Measurements from ENCODE around the gene EEF1AKMT4. TPM values are rescaled to one million over a fixed set of nuclear protein-coding genes. Genes with fewer than 3 reads are reported as not detected.

EEF1AKMT4 gene
- total RNA-seq, 2 donors from 2014 or later = 3.0 to 3.4 TPM

- ATAC-seq (no peak), DNase-seq (no peak)
- no peak for TF ChIP-seq CTCF (IDR thresholded peaks at IDR 0.05)
- no peaks in the 10 kb centered on the region for H3K27me3 ChIP-seq
- peaks cover 0 to 8% of the 10 kb centered on the region in 2 donors for H3K36me3 ChIP-seq (replicated peaks in 1 of 2; ENCODE audit: insufficient read depth in 1 of 2, low read depth in 2 of 2)
- H3K27ac ChIP-seq = no peak overlapping the region
- H3K4me1 ChIP-seq = peaks cover 16% of the 10 kb centered on the region
- no peak overlapping the region for H3K4me3 ChIP-seq
- intact Hi-C loops (cut with DNase I) = no loop called here
- H3K9me3 ChIP-seq = no peaks in the 10 kb centered on the region
- WGBS, 2 donors = 32 to 43% methylated on average over 1 of the region's 1 CpG
Measured at GRCh38 chr3:184237807-184238206, 11.7 kb upstream of the EEF1AKMT4 start.

DNA sequence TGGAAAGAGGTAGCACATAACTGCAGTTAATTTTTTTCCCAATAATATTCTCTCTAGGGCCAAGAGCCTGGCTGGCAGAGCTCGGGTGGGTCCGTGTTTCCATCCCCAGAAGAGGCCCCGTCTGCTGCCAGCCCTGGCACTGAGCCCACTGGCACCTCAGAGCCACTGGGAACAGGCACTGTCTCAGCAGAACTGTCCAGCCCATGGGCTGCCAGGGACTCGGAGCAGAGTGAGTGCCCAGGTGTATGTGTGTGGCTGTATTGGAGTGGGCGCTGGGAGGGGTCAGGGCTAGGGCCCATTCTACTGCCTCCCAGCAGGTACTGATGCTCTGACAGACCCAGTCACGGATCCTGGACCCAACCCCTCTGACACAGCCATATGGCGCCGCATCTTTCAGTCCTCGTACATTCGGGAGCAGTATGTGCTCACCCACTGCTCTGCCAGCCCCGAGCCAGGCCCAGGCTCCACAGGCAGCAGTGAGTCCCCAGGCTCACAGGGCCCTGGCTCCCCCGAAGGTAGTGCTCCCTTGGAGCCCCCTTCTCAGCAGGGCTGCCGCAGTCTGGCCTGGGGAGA lies 11.1 kb upstream of the EEF1AKMT4 start:
- no peaks in the 10 kb centered on the region for H3K27me3 ChIP-seq
- no peak overlapping the region for H3K4me3 ChIP-seq
- DNase-seq (no peak), ATAC-seq (no peak)
- WGBS, 2 donors = 64 to 79% methylated on average over 12 to 13 of the region's 13 CpGs
- no peak overlapping the region for H3K27ac ChIP-seq
- intact Hi-C loops (cut with DNase I) = no loop called here
- no peaks in the 10 kb centered on the region for H3K9me3 ChIP-seq
- H3K36me3 ChIP-seq (replicated peaks in 1 of 2; ENCODE audit: insufficient read depth in 1 of 2, low read depth in 2 of 2) = peaks cover 0 to 13% of the 10 kb centered on the region in 2 donors
- TF ChIP-seq CTCF (IDR thresholded peaks at IDR 0.05) (no peak), POLR2A (IDR thresholded peaks at IDR 0.05) (no peak)
- H3K4me1 ChIP-seq = peaks cover 16% of the 10 kb centered on the region

DNA sequence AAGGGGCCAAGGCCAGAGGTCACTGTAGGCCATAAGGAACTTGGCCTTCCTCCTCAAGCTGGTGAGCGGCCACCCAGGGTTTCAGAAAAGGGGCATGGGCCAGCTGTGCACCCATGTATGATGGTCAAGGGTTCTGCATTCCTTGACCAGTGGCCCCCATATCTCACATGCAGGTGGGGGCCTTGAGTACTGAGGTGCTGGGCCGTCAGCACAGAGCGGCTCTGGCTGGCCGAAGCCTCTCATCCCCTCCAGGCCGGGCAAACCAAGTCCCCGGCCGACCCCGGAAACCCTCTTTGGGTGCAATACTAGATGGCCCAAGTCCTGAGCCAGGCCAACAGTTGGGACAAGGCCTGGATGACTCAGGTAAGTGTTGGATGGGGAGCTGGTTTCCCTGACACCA lies 10.3 kb upstream of the EEF1AKMT4 start:
- H3K9me3 ChIP-seq = no peaks in the 10 kb centered on the region
- DNase-seq (no peak), ATAC-seq (no peak)
- no peak overlapping the region for H3K4me3 ChIP-seq
- peaks cover 0 to 17% of the 10 kb centered on the region in 2 donors for H3K36me3 ChIP-seq (replicated peaks in 1 of 2; ENCODE audit: insufficient read depth in 1 of 2, low read depth in 2 of 2)
- 83 to 91% methylated on average over 1 to 8 of the region's 8 CpGs for WGBS, 2 donors
- H3K27me3 ChIP-seq = no peaks in the 10 kb centered on the region
- TF ChIP-seq CTCF (IDR thresholded peaks at IDR 0.05) (no peak), POLR2A (IDR thresholded peaks at IDR 0.05) (no peak)
- intact Hi-C loops (cut with DNase I) = no loop called here
- peaks cover 16% of the 10 kb centered on the region for H3K4me1 ChIP-seq
- H3K27ac ChIP-seq = no peak overlapping the region

DNA sequence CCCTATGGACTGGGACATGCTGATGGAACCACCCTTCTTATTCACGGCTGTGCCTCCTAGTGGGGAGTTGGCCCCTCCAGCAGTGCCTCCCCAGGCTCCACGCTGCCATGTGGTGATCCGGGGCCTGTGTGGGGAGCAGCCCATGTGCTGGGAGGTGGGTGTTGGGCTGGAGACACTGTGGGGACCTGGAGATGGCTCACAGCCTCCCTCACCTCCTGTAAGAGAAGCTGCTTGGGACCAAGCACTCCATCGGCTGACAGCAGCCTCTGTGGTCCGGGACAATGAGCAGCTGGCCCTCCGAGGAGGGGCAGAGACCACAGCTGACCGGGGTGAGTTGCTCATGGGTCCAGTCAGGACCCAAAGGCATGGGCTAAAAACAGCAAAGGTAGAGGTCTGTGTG lies 9.8 kb upstream of the EEF1AKMT4 start:
- H3K27me3 ChIP-seq = no peaks in the 10 kb centered on the region
- no peak for DNase-seq
- WGBS, 2 donors = 72 to 78% methylated on average over 5 to 7 of the region's 7 CpGs
- intact Hi-C loops (cut with DNase I) = no loop called here
- TF ChIP-seq POLR2A (IDR thresholded peaks at IDR 0.05) (no peak), CTCF (IDR thresholded peaks at IDR 0.05) (no peak)
- H3K4me1 ChIP-seq = peaks cover 16% of the 10 kb centered on the region
- ATAC-seq = no peak
- H3K36me3 ChIP-seq (replicated peaks in 1 of 2; ENCODE audit: insufficient read depth in 1 of 2, low read depth in 2 of 2) = peaks cover 0 to 21% of the 10 kb centered on the region in 2 donors
- no peak overlapping the region for H3K4me3 ChIP-seq
- no peaks in the 10 kb centered on the region for H3K9me3 ChIP-seq
- no peak overlapping the region for H3K27ac ChIP-seq

All from body of pancreas (tissue), 4 donors.